Measurements from ENCODE around the gene NDST1. TPM values are rescaled to one million over a fixed set of nuclear protein-coding genes. Genes with fewer than 3 reads are reported as not detected.
A peak's percentile ranks its signal among the peaks of the same experiment; 100 is the strongest.

The NDST1 gene
- total RNA-seq, 1 donor from 2014 or later, result 101 TPM

DNA sequence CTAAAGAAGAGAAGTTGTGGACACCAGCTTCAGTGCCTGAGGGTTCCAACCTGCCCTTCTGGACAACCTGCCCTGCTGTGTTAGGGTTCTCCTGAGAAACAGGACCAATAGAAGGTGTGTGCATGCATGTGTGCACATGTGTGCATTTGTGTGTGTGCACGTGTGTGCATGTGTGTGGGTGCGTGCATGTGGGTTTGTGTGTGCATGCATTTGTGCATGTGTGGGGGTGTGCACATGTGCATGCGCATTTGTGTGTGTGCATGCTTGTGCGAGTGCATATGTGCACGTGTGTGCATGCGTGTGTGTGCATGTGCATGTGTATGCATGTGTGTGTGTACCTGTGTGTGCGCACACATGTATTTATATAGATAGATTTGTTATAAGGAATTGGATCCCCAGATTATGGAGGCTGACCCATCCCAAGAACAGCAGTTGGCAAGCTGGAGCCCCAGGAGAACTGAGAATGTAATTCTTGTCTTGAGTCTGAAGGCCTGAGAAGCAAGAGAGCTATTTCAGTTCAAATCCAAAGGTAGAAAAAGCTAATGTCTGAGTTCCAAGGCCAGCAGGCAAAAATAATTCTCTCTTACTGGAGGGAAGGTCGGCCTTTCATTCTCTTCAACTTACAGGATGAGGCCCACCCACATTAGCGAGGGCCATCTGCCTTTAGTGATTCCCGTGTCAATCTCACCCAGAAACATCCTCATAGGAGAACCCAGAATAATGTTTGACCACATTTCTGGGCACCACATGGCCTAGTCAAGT is 69.6 kb downstream of the NDST1 start:
- no peak overlapping the region for H3K4me3 Mint-ChIP-seq
- no peak overlapping the region for H3K27ac Mint-ChIP-seq
- H3K27me3 Mint-ChIP-seq, result peaks cover 7% of the 10 kb centered on the region
- H3K4me1 Mint-ChIP-seq (ENCODE audit: unreplicated experiment), result peaks cover 27% of the 10 kb centered on the region
- H3K9me3 Mint-ChIP-seq, result no peaks in the 10 kb centered on the region
- no peak for DNase-seq (ENCODE audit: extremely low spot score, unreplicated experiment)
- TF ChIP-seq, protein P1, sequence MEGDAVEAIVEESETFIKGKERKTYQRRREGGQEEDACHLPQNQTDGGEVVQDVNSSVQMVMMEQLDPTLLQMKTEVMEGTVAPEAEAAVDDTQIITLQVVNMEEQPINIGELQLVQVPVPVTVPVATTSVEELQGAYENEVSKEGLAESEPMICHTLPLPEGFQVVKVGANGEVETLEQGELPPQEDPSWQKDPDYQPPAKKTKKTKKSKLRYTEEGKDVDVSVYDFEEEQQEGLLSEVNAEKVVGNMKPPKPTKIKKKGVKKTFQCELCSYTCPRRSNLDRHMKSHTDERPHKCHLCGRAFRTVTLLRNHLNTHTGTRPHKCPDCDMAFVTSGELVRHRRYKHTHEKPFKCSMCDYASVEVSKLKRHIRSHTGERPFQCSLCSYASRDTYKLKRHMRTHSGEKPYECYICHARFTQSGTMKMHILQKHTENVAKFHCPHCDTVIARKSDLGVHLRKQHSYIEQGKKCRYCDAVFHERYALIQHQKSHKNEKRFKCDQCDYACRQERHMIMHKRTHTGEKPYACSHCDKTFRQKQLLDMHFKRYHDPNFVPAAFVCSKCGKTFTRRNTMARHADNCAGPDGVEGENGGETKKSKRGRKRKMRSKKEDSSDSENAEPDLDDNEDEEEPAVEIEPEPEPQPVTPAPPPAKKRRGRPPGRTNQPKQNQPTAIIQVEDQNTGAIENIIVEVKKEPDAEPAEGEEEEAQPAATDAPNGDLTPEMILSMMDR (conservative IDR thresholded peaks at IDR 0.05), result no peak
- no peaks in the 10 kb centered on the region for H3K36me3 Mint-ChIP-seq

DNA sequence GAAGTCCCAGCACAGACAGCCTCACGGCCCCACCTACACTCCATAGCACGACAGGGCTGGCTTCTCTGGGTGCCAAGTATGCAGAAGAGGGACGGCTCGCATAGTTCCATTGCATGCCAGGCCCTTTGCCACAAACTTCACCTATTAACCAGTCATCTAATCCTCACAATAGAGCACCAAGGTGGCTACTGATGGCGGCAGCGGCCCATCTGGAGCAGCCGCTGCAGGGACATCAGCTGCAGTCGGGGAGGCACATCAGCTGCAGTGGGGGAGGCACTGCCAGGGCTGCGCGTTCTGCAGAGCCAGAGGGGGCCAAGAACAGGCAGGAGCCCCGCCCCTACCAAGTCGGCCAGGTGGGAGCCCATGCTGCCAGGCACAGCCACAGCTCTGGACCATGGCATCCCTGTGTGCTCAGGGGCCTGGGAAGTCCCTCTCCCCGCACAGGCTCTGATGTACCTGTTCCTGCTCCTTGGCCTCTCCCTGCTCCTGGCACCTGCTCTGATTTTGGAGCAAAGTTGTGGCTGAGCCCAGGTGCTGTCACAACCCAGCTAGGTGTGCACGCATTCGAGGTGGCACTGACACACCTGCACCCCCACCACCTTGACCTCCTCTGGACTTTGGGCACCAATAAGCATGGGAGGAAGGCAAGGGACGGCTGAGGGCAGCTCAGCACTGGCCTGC is 71.0 kb downstream of the NDST1 start:
- no peak overlapping the region for H3K27ac Mint-ChIP-seq
- H3K4me3 Mint-ChIP-seq, result no peak overlapping the region
- no peak for DNase-seq (ENCODE audit: extremely low spot score, unreplicated experiment)
- TF ChIP-seq, protein P1 (conservative IDR thresholded peaks at IDR 0.05), result no peak
- peaks cover 7% of the 10 kb centered on the region for H3K27me3 Mint-ChIP-seq
- peaks cover 31% of the 10 kb centered on the region for H3K4me1 Mint-ChIP-seq (ENCODE audit: unreplicated experiment)
- H3K9me3 Mint-ChIP-seq, result no peaks in the 10 kb centered on the region
- no peaks in the 10 kb centered on the region for H3K36me3 Mint-ChIP-seq

DNA sequence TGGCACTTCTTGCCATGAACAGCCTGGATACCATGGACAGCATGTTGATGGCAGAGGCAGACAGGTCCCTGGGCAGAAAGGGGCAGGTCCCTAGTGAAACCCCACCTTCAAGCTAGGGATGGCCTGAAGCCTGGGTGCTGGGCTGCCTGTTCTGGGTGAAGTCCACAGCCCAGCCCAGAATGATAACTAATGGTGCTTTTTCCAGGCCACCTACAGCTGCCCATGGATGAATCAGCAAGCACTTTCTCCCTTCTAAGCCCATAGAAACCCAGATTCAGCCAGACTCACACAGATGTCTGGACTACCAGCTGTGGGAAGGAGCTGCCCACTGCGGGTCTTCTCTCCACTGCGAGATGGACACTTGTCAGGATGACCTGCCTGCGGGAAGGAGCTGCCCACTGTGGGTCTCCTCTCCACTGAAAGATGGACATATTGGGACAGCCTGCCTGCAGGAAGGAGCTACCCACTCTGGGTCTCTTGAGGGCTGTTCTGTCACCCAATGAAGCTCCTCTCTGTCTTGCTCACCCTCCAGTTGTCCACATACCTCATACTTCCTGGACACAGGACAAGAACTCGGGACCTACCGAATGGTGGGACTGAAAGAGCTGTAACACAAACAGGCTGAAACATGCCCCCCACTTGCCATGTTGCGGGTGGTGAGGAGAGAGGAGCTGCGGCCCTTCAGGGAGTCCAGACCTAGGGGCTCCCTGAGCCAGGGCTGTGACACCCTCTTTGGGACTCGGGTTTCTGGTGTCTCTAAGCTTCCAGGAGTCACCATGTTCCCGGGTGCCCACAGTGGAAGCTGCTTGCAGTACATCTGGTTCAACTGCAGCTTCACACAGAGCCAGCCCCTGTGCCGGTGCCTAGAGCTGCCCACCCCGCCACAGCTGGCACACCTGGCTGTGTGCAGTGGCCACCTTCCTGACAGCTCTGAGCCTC is 71.8 kb downstream of the NDST1 start:
- Mint-ChIP-seq H3K27me3 (peaks cover 7% of the 10 kb centered on the region), H3K27ac (no peak overlapping the region), H3K36me3 (no peaks in the 10 kb centered on the region), H3K4me3 (no peak overlapping the region), H3K9me3 (no peaks in the 10 kb centered on the region), H3K4me1 (ENCODE audit: unreplicated experiment) (peaks cover 36% of the 10 kb centered on the region)
- DNase-seq (ENCODE audit: extremely low spot score, unreplicated experiment), result no peak
- TF ChIP-seq, protein P1 (conservative IDR thresholded peaks at IDR 0.05), result no peak

DNA sequence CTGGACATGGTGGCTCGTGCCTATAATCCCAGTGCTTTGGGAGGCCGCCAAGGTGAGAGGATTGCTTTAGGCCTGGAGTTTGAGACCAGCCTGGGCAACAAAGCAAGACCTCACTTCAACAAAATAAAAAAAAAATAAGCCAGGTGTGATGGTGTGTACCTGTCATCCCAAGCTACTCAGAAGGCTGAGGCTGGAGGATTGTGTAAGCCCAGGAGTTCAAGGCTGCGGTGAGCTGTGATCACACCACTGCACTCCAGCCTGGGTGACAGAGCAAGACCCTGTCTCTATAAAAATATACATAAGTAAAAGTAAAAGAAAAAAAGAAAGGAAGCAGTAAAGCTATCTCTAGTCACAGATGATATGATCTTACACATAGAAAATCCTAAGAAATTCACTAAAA is 73.0 kb downstream of the NDST1 start:
- Mint-ChIP-seq H3K27ac (no peak overlapping the region), H3K4me1 (ENCODE audit: unreplicated experiment) (peaks cover 38% of the 10 kb centered on the region), H3K4me3 (no peak overlapping the region), H3K36me3 (no peaks in the 10 kb centered on the region), H3K27me3 (peaks cover 7% of the 10 kb centered on the region), H3K9me3 (no peaks in the 10 kb centered on the region)
- TF ChIP-seq, protein P1 (conservative IDR thresholded peaks at IDR 0.05), result no peak
- DNase-seq (ENCODE audit: extremely low spot score, unreplicated experiment), result no peak

DNA sequence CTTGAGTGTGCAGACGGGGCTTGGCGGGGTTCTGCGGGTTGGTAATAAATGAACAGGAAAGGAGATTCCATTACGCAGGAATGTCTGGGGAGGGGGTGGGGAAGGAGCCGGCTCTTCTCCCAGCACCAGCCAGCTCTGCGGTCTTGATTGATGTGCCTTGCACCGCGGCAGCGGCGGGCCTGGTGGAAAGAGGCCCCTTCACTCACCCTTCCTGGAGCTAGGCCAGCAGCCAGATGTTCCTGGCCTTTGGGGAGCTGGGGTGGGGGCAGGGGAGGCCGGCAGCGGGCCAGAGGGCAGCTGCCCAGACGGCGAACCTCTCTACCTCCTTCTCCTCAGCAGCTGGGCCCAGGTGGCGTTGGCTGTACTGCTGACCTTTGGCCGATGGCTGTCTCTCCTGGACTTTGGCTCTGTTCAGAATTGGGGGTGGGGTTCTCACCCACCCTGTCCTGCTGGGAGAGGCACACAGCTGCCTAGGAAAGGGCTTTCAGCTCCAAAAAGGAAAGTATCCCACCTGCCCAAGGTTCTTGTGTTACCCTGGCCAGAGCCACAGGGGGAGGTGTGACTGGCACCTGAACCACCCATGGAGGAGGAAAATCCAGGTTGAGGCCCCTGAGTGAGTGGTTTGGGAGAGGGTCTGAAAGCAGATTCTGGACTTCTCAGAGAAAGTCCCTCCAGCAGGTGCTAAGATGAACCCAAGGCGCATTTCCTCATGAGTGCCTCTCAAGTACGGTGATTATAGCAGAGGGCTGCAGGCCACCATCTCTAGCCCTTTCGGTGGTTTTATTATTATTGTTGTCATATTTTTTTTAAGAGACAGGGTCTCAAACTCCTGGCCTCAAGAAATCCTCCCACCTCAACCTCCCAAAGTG is 74.5 kb downstream of the NDST1 start:
- Mint-ChIP-seq H3K4me1 (ENCODE audit: unreplicated experiment) (peaks cover 38% of the 10 kb centered on the region), H3K27ac (peak overlapping the region; percentile 62)

More for the DNA sequence above, 74.5 kb downstream of the NDST1 start:
- DNase-seq (ENCODE audit: extremely low spot score, unreplicated experiment), result no peak
- TF ChIP-seq, protein P1 (conservative IDR thresholded peaks at IDR 0.05), result no peak
- Mint-ChIP-seq H3K27me3 (peaks cover 7% of the 10 kb centered on the region), H3K9me3 (no peaks in the 10 kb centered on the region), H3K4me3 (peak overlapping the region; percentile 69), H3K36me3 (no peaks in the 10 kb centered on the region)

All from type B pancreatic cell (in vitro differentiated cells).